Nucleus accumbens (tissue), 56 donors: ENCODE measurements around the gene CIROP.

ENCODE experiments used
- DNase-seq, 56 donors: peaks; one replicate each; lab custom pipeline; 2025; lab: John Stamatoyannopoulos, UW

Gene CIROP

GRCh38 chr14:23099212-23099861 lies 5.5 kb downstream of the CIROP start:
- no peak for DNase-seq

- DNase-seq, result no peak
Observed at GRCh38 chr14:23097786-23098185, 7.0 kb downstream of the CIROP start.

GRCh38 chr14:23095196-23096108 lies 9.3 kb downstream of the CIROP start, which contains the start of gene C14orf119:
Gene C14orf119 (plus strand): TSS chr14:23095505. CDS start chr14:23097659, 2,154 bp downstream.
- DNase-seq, result no peak

- DNase-seq, result no peak
Observed at GRCh38 chr14:23094666-23095195, 10.1 kb downstream of the CIROP start, which contains the start of gene ACIN1. Gene ACIN1 (minus strand): TSS chr14:23095136. CDS start chr14:23095112, 24 bp downstream.

- no peak for DNase-seq
Observed at GRCh38 chr14:23093991-23094665, 10.7 kb downstream of the CIROP start.

- DNase-seq, result no peak
Observed at GRCh38 chr14:23093526-23093925, 11.3 kb downstream of the CIROP start.

- no peak for DNase-seq
Observed at GRCh38 chr14:23093104-23093503, 11.7 kb downstream of the CIROP start.

GRCh38 chr14:23091294-23092225 lies 13.2 kb downstream of the CIROP start:
- DNase-seq, result no peak

- no peak for DNase-seq
Observed at GRCh38 chr14:23090254-23090636, 14.5 kb downstream of the CIROP start.

GRCh38 chr14:23089498-23090253 lies 15.1 kb downstream of the CIROP start:
- no peak for DNase-seq

- DNase-seq, result no peak
Observed at GRCh38 chr14:23086565-23086964, 18.2 kb downstream of the CIROP start.

GRCh38 chr14:23085458-23085857 lies 19.3 kb downstream of the CIROP start:
- DNase-seq, result no peak

GRCh38 chr14:23080474-23080873 lies 24.3 kb downstream of the CIROP start:
- DNase-seq, result no peak

- no peak for DNase-seq
Observed at GRCh38 chr14:23079716-23080115, 25.1 kb downstream of the CIROP start.

GRCh38 chr14:23078692-23079116 lies 26.1 kb downstream of the CIROP start:
- no peak for DNase-seq

- DNase-seq, result no peak
Observed at GRCh38 chr14:23077962-23078361, 26.8 kb downstream of the CIROP start.

- DNase-seq, result no peak
Observed at GRCh38 chr14:23076785-23077408, 27.9 kb downstream of the CIROP start.

GRCh38 chr14:23074906-23075305 lies 29.9 kb downstream of the CIROP start:
- no peak for DNase-seq
